Epithelial cell of proximal tubule (primary cell): ENCODE data around the gene CLIP4. TPM values are rescaled to one million over a fixed set of nuclear protein-coding genes. Genes with fewer than 3 reads are reported as not detected.

ENCODE experiments used
- DNase-seq: peaks from one replicate; pipeline ENCODE4 v3.0.0-alpha.2; 2011; ENCODE audit warnings: low read depth
- H3K4me3 ChIP-seq: 2 replicates; pipeline ENCODE4 v1.5.1; 2011; ENCODE audit warnings: low read depth, mild to moderate bottlenecking, low read length
- total RNA-seq: library from RNA; depleted of rRNA; stranded (reverse); fragments of >200 nt; gene quantifications from 2 replicates; pipeline ENCODE4 v1.2.3, GENCODE V29; 2015
- TF ChIP-seq, protein P1 (sequence below): conservative IDR thresholded peaks from 2 replicates; pipeline ENCODE4 v1.5.1; 2012; ENCODE audit warnings: low read depth, mild to moderate bottlenecking, low read length

The CLIP4 gene
- total RNA-seq, 1 donor from 2014 or later: 22.8 TPM

- TF ChIP-seq, protein P1, sequence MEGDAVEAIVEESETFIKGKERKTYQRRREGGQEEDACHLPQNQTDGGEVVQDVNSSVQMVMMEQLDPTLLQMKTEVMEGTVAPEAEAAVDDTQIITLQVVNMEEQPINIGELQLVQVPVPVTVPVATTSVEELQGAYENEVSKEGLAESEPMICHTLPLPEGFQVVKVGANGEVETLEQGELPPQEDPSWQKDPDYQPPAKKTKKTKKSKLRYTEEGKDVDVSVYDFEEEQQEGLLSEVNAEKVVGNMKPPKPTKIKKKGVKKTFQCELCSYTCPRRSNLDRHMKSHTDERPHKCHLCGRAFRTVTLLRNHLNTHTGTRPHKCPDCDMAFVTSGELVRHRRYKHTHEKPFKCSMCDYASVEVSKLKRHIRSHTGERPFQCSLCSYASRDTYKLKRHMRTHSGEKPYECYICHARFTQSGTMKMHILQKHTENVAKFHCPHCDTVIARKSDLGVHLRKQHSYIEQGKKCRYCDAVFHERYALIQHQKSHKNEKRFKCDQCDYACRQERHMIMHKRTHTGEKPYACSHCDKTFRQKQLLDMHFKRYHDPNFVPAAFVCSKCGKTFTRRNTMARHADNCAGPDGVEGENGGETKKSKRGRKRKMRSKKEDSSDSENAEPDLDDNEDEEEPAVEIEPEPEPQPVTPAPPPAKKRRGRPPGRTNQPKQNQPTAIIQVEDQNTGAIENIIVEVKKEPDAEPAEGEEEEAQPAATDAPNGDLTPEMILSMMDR: no peak
Observed at GRCh38 chr2:29216609-29216909, 101.3 kb downstream of the CLIP4 start.

GRCh38 chr2:29218071-29218470, 102.9 kb downstream of the CLIP4 start:
- TF ChIP-seq, protein P1: no peak
- DNase-seq: no peak
- H3K4me3 ChIP-seq: no peak overlapping the region

More at GRCh38 chr2:29216609-29216909, 101.3 kb downstream of the CLIP4 start:
- DNase-seq: no peak
- H3K4me3 ChIP-seq: no peak overlapping the region

DNA sequence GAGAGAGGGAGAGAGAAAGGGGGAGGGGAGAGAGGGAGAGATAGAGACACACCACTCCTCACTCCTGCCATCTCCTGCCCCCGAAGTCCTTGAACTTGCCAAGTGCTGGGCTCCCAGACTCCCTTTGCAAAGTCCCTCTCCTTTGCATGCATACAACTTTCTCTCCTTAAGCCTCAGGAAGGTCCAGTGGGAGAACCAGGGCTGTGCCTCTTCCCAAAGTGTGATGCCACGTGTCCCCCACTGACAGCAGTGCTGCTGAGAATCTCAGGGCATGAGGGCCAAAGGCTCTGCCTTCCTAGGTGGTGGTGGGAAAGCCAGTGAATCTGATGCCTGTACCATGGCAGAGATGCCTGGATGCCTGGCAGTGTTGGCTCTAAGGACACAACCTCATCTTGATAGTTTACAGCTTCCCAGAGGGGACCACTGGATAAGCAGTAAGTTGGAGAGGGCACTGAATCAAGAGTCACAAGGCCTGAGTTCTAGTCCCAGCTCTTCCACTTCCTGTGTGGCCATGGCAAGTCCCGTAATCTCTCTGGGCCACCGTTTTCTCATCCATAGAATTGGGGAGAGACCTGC, 103.4 kb downstream of the CLIP4 start:
- TF ChIP-seq, protein P1: no peak
- no peak overlapping the region for H3K4me3 ChIP-seq
- DNase-seq: no peak

DNA sequence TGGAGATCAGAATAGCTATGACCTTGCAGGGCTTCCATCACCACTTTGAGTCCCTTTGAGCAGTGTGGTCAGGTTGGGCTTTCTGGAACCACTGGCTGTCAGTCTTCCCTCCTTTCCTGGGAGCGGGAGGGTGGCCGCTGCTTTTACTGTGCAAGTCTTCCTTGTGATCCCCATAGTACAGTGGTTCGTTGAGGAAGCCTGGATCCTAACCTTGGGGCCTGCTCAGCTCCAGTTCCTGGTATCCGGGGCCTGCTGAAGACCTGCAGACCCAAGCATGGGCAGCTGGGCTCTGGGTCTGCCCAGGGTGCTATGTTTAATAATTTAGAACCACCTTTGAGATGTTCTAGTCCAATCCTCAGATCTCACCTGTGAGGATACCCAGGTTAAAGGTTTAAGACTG, 104.2 kb downstream of the CLIP4 start:
- H3K4me3 ChIP-seq: no peak overlapping the region
- TF ChIP-seq, protein P1: no peak
- no peak for DNase-seq

GRCh38 chr2:29220506-29221270, 105.5 kb downstream of the CLIP4 start:
- TF ChIP-seq, protein P1: no peak
- no peak overlapping the region for H3K4me3 ChIP-seq
- no peak for DNase-seq

DNA sequence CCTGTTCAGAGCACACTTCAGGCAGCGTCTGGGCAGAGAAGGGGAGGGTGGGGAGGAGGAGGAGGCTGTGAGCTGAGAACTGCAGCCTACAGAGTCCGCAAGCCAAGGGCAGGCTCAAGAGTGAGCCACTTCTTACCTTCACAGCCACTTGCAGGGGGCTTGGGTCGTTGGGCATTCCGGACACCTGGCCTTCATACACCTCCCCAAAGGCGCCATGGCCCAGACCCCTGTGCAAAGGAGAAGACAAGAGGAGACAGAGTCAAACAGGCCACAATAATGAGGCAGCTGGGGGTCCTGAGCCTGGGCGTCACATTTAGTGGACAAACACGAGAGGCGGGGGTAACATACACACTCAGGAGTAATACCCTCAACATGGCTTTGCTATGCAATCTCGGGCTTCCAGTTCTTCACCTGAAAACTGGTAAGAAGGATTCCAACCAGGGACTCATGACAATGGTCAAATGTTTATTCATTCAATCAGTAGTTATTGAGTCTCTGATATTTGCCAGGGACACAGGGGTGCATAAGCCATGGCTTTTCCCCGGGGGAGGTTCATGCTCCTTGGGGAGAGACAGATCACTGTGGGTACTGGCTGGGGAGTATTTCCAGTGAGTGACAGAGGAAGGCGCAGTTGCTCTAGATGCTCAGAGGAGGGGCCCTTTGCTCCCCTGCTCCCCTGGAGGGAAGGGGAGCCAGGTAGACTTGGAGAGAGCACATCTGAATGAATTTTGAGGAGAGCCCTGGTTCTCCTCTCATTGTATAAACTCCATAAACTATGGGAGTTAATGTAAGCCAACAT, 107.4 kb downstream of the CLIP4 start:
- no peak overlapping the region for H3K4me3 ChIP-seq
- TF ChIP-seq, protein P1: no peak
- no peak for DNase-seq
